HEK293 (cell line): Measurements from ENCODE around the gene GRID2.

ENCODE experiments used
- CTCF ChIP-seq: fragments of 450-650 bp; formaldehyde crosslinking; IDR thresholded peaks from 2 replicates; pipeline ENCODE4 v1.5.1; 2016; ENCODE audit warnings: missing biosample characterization, missing genetic modification characterization
- KLF16 ChIP-seq: fragments of 450-650 bp; formaldehyde crosslinking; IDR thresholded peaks from 2 replicates; pipeline ENCODE4 v1.5.1; 2017; ENCODE audit warnings: missing biosample characterization, missing genetic modification characterization
- ZNF660 ChIP-seq: fragments of 450-650 bp; IDR thresholded peaks from 2 replicates; pipeline ENCODE4 v1.5.1; 2018; ENCODE audit warnings: missing biosample characterization, mild to moderate bottlenecking, missing genetic modification characterization

GRCh38 chr4:93719552-93719951 lies 1415.8 kb downstream of the GRID2 start:
- no peak for TF ChIP-seq CTCF (tag by site-specific recombination)
- no peak for TF ChIP-seq KLF16
- no peak for TF ChIP-seq ZNF660 (tag by site-specific recombination)
